HG03135 (cell line): ENCODE measurements around the gene SPOCK2.

Experiments used
- ATAC-seq: cut with Tn5 transposase; IDR thresholded peaks from one replicate; pipeline ENCODE4 v1.9.1; 2021; ENCODE audit warnings: mild to moderate bottlenecking, moderate library complexity; ENCODE audit not compliant: unreplicated experiment

Gene SPOCK2

GRCh38 chr10:72074574-72075375 is 13.6 kb downstream of the SPOCK2 start:
- ATAC-seq: no peak

- no peak for ATAC-seq
These were observed 14.4 kb downstream of the SPOCK2 start for GRCh38 chr10:72073708-72074573.

GRCh38 chr10:72072639-72073038 is 15.7 kb downstream of the SPOCK2 start:
- ATAC-seq: no peak

GRCh38 chr10:72072046-72072445 is 16.3 kb downstream of the SPOCK2 start:
- no peak for ATAC-seq

GRCh38 chr10:72069751-72070526 is 18.4 kb downstream of the SPOCK2 start:
- ATAC-seq: no peak

GRCh38 chr10:72068901-72069446 is 19.4 kb downstream of the SPOCK2 start:
- ATAC-seq: no peak

- no peak for ATAC-seq
These were observed 20.1 kb downstream of the SPOCK2 start for GRCh38 chr10:72068126-72068765.

- no peak for ATAC-seq
These were observed 20.8 kb downstream of the SPOCK2 start for GRCh38 chr10:72067463-72068125.

GRCh38 chr10:72066318-72067284 is 21.8 kb downstream of the SPOCK2 start:
- no peak for ATAC-seq

GRCh38 chr10:72065439-72066025 is 22.8 kb downstream of the SPOCK2 start:
- no peak for ATAC-seq

- ATAC-seq: no peak
These were observed 24.5 kb downstream of the SPOCK2 start for GRCh38 chr10:72063703-72064391.

- ATAC-seq: no peak
These were observed 25.3 kb downstream of the SPOCK2 start for GRCh38 chr10:72062832-72063702.

GRCh38 chr10:72062382-72062781 is 26.0 kb downstream of the SPOCK2 start:
- ATAC-seq: no peak

- ATAC-seq: no peak
These were observed 26.4 kb downstream of the SPOCK2 start for GRCh38 chr10:72061930-72062329.

- ATAC-seq: no peak
These were observed 26.9 kb downstream of the SPOCK2 start for GRCh38 chr10:72061491-72061890.

GRCh38 chr10:72059843-72060822 is 28.2 kb downstream of the SPOCK2 start:
- no peak for ATAC-seq
